ENCODE measurements around the gene FERMT2. TPM values are rescaled to one million over a fixed set of nuclear protein-coding genes. Genes with fewer than 3 reads are reported as not detected.

FERMT2 gene
- total RNA-seq, 1 donor from 2014 or later, result 166 TPM

DNA sequence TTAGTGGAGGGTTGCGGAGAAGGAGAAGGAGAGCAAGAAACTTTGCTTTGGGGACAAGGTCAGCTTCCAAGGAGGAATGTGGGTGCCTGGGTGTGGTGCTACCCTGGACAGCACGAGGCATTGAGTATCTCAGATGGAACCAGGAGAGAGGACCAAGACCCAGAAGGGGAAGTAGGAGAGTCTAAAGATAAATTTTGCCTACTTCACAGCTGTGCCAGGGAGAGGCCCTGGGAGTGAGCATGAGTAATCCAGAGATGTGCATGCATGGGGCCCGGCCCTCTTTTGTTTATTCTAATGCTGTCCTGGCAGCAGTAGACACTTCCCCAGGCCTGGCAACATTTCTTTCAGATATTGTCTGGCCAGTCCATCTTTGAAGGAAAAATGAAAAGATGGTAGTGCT lies 110.0 kb downstream of the FERMT2 start:
- peaks cover 12% of the 10 kb centered on the region for H3K4me1 Mint-ChIP-seq
- no peaks in the 10 kb centered on the region for H3K27me3 ChIP-seq
- no peak overlapping the region for H3K4me3 ChIP-seq
- no peaks in the 10 kb centered on the region for H3K36me3 Mint-ChIP-seq
- H3K79me2 ChIP-seq (ENCODE audit: low read depth), result no peaks in the 10 kb centered on the region
- H3K27ac ChIP-seq, result no peak overlapping the region
- no peaks in the 10 kb centered on the region for H4K20me1 ChIP-seq (ENCODE audit: low read depth)
- peaks cover 17% of the 10 kb centered on the region for H3F3A ChIP-seq (ENCODE audit: low read depth)
- H3K36me3 ChIP-seq, result no peaks in the 10 kb centered on the region
- H3K4me2 ChIP-seq, result no peak overlapping the region
- H2AFZ ChIP-seq (replicated peaks), result no peak overlapping the region
- no peak overlapping the region for H3K9ac ChIP-seq
- no peak overlapping the region for H3K4me3 Mint-ChIP-seq
- TF ChIP-seq CTCF (IDR thresholded peaks at IDR 0.05) (no peak), EZH2 (IDR thresholded peaks at IDR 0.05) (no peak), EZH2phosphoT487 (IDR thresholded peaks at IDR 0.05) (no peak)
- H3K9me3 ChIP-seq (ENCODE audit: low read depth), result no peaks in the 10 kb centered on the region
- no peak overlapping the region for H3K27ac Mint-ChIP-seq
- H3K9me3 Mint-ChIP-seq, result peaks cover 11% of the 10 kb centered on the region
- H3K4me1 ChIP-seq, result peaks cover 15% of the 10 kb centered on the region
- no peak for DNase-seq (ENCODE audit: low spot score)
- H3K27me3 Mint-ChIP-seq (ENCODE audit: insufficient read depth, low read depth), result peaks cover 7% of the 10 kb centered on the region

DNA sequence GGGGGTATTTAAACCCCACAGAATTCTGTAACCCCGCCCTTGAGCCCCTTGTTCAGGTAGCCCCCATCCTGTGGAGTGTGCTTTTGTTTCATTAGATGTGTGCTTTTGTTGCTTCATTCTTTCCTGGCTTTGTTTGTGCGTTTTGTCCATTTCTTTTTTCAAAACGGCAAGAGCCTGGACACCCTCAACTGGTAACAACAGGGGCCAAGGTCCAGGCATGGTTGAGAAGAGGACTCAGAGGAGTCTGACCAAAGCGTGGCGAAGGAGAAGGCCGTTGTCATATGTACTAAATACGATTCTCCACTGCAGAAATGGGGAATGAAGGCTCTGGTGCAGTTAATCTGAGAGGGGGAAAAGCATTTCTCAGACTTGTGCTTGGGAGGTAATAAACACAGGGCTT lies 113.4 kb downstream of the FERMT2 start:
- H3K9me3 Mint-ChIP-seq, result peaks cover 18% of the 10 kb centered on the region
- Histone ChIP-seq H3K27ac (no peak overlapping the region), H3K36me3 (no peaks in the 10 kb centered on the region)

GRCh38 chr14:52836063-52836462 lies 114.8 kb downstream of the FERMT2 start:
- H3K4me1 ChIP-seq, result peaks cover 35% of the 10 kb centered on the region
- no peak for DNase-seq (ENCODE audit: low spot score)
- no peaks in the 10 kb centered on the region for H3K27me3 ChIP-seq
- peaks cover 18% of the 10 kb centered on the region for H3K9me3 Mint-ChIP-seq
- no peaks in the 10 kb centered on the region for H3K36me3 Mint-ChIP-seq
- no peaks in the 10 kb centered on the region for H3K79me2 ChIP-seq (ENCODE audit: low read depth)
- H3K27ac Mint-ChIP-seq, result no peak overlapping the region
- no peaks in the 10 kb centered on the region for H3K36me3 ChIP-seq
- H3K4me1 Mint-ChIP-seq, result peaks cover 23% of the 10 kb centered on the region
- no peaks in the 10 kb centered on the region for H4K20me1 ChIP-seq (ENCODE audit: low read depth)
- H3K4me3 Mint-ChIP-seq, result no peak overlapping the region
- H3K27ac ChIP-seq, result no peak overlapping the region
- no peaks in the 10 kb centered on the region for H3K9me3 ChIP-seq (ENCODE audit: low read depth)
- no peak overlapping the region for H2AFZ ChIP-seq (replicated peaks)
- H3K4me3 ChIP-seq, result no peak overlapping the region
- no peak overlapping the region for H3K4me2 ChIP-seq
- no peak for TF ChIP-seq EZH2phosphoT487 (IDR thresholded peaks at IDR 0.05)
- TF ChIP-seq EZH2 (IDR thresholded peaks at IDR 0.05), result no peak
- no peak for TF ChIP-seq CTCF (IDR thresholded peaks at IDR 0.05)
- peaks cover 3% of the 10 kb centered on the region for H3K27me3 Mint-ChIP-seq (ENCODE audit: insufficient read depth, low read depth)
- peaks cover 41% of the 10 kb centered on the region for H3F3A ChIP-seq (ENCODE audit: low read depth)
- H3K9ac ChIP-seq, result no peak overlapping the region

More for the DNA sequence above, 113.4 kb downstream of the FERMT2 start:
- Histone ChIP-seq H3K4me3 (no peak overlapping the region), H3K4me1 (peaks cover 22% of the 10 kb centered on the region), H3K79me2 (ENCODE audit: low read depth) (no peaks in the 10 kb centered on the region), H3K4me2 (no peak overlapping the region), H3F3A (ENCODE audit: low read depth) (peaks cover 33% of the 10 kb centered on the region), H4K20me1 (ENCODE audit: low read depth) (no peaks in the 10 kb centered on the region), H3K9me3 (ENCODE audit: low read depth) (no peaks in the 10 kb centered on the region), H3K27me3 (no peaks in the 10 kb centered on the region), H3K9ac (no peak overlapping the region), H2AFZ (replicated peaks) (no peak overlapping the region)
- peaks cover 15% of the 10 kb centered on the region for H3K4me1 Mint-ChIP-seq
- no peak overlapping the region for H3K27ac Mint-ChIP-seq
- H3K4me3 Mint-ChIP-seq, result no peak overlapping the region
- H3K27me3 Mint-ChIP-seq (ENCODE audit: insufficient read depth, low read depth), result peaks cover 3% of the 10 kb centered on the region
- H3K36me3 Mint-ChIP-seq, result no peaks in the 10 kb centered on the region
- TF ChIP-seq EZH2 (IDR thresholded peaks at IDR 0.05) (no peak), CTCF (IDR thresholded peaks at IDR 0.05) (no peak), EZH2phosphoT487 (IDR thresholded peaks at IDR 0.05) (no peak)
- DNase-seq (ENCODE audit: low spot score), result no peak

Measured in neural progenitor cell (in vitro differentiated cells).